CD14-positive monocyte (primary cell): Measurements from ENCODE around the gene LAS1L. TPM values are rescaled to one million over a fixed set of nuclear protein-coding genes. Genes with fewer than 3 reads are reported as not detected.
A peak's percentile ranks its signal among the peaks of the same experiment; 100 is the strongest.

Experiments used
- DNase-seq, 3 donors: peaks; one replicate each; pipeline ENCODE4 v3.0.0-alpha.2; 2011 to 2022
- H2AFZ ChIP-seq: 2 replicates; pipeline ENCODE4 v1.6.0; 2012; ENCODE audit warnings: mild to moderate bottlenecking, low read depth, low read length, inconsistent platforms; ENCODE audit not compliant: insufficient read depth, poor library complexity, severe bottlenecking
- H3K27ac ChIP-seq, 2 donors: 1 replicate in 1 of 2; 2 replicates in 1 of 2; pipeline ENCODE4 v1.5.1; 2012 to 2013; ENCODE audit warnings: low read length in 2 of 2, control low read depth in 1 of 2, inconsistent platforms in 1 of 2, low read depth in 1 of 2, mild to moderate bottlenecking in 1 of 2
- H3K27me3 ChIP-seq, 2 donors: one replicate each; pipeline versions ENCODE4 v1.6.0 to v1.6.1; 2011 to 2013; ENCODE audit warnings: low read length in 2 of 2; ENCODE audit not compliant: control insufficient read depth in 2 of 2, insufficient read depth in 2 of 2
- H3K36me3 ChIP-seq, 2 donors: replicated peaks in 1 of 2; 1 replicate in 1 of 2; 2 replicates in 1 of 2; pipeline versions ENCODE4 v1.5.1 to v1.6.1; 2012 to 2013; ENCODE audit warnings: low read length in 2 of 2, control low read depth in 1 of 2, inconsistent platforms in 1 of 2, mild to moderate bottlenecking in 1 of 2; ENCODE audit not compliant: insufficient read depth in 2 of 2, control insufficient read depth in 1 of 2
- H3K4me1 ChIP-seq, 2 donors: 1 replicate in 1 of 2; 2 replicates in 1 of 2; pipeline versions ENCODE4 v1.5.1 to v1.6.1; 2012 to 2013; ENCODE audit warnings: low read length in 2 of 2, control low read depth in 1 of 2, inconsistent platforms in 1 of 2, mild to moderate bottlenecking in 1 of 2, moderate library complexity in 1 of 2; ENCODE audit not compliant: insufficient read depth in 2 of 2, control insufficient read depth in 1 of 2
- H3K4me2 ChIP-seq: replicated peaks from 2 replicates; pipeline ENCODE3; 2012; ENCODE audit warnings: low read length, moderate library complexity, mild to moderate bottlenecking; ENCODE audit not compliant: poor library complexity, severe bottlenecking; ENCODE audit errors: extremely low read depth
- H3K4me3 ChIP-seq, 3 experiments: fragments of 200-600 bp in 1 of 3; sonication (generic) in 1 of 3; replicated peaks in 1 of 3; 1 replicate in 2 of 3; 2 replicates in 1 of 3; pipeline ENCODE4 v1.5.1; 2011 to 2013; ENCODE audit warnings: low read length in 3 of 3, mild to moderate bottlenecking in 3 of 3, control low read depth in 2 of 3, low read depth in 2 of 3, inconsistent platforms in 1 of 3, moderate library complexity in 1 of 3
- H3K79me2 ChIP-seq: 2 replicates; pipeline ENCODE4 v1.6.0; 2012; ENCODE audit warnings: mild to moderate bottlenecking, control low read depth, inconsistent platforms, low read length, moderate library complexity; ENCODE audit not compliant: insufficient read depth
- H3K9ac ChIP-seq: 2 replicates; pipeline ENCODE4 v1.6.0; 2017; ENCODE audit warnings: low read length, mild to moderate bottlenecking; ENCODE audit not compliant: insufficient read depth, poor library complexity, severe bottlenecking
- H3K9me3 ChIP-seq, 2 donors: replicated peaks in 1 of 2; 1 replicate in 1 of 2; 2 replicates in 1 of 2; pipeline versions ENCODE4 v1.5.1 to v1.6.1; 2012 to 2013; ENCODE audit warnings: low read length in 2 of 2, control low read depth in 1 of 2; ENCODE audit not compliant: control insufficient read depth in 1 of 2, insufficient read depth in 1 of 2
- H4K20me1 ChIP-seq: 2 replicates; pipeline ENCODE4 v1.6.0; 2012; ENCODE audit warnings: mild to moderate bottlenecking, low read length, control low read depth, moderate library complexity; ENCODE audit not compliant: insufficient read depth
- H3K27ac Mint-ChIP-seq, 7 donors: one replicate each; pipeline ENCODE4 v1.8.0; 2020; ENCODE audit warnings: mild to moderate bottlenecking in 7 of 7, mixed read lengths in 7 of 7, moderate library complexity in 6 of 7, inconsistent platforms in 2 of 7
- H3K27me3 Mint-ChIP-seq, 3 donors: one replicate each; pipeline ENCODE4 v1.8.0; 2021 to 2022; ENCODE audit warnings: low read depth in 3 of 3, mild to moderate bottlenecking in 3 of 3, mixed read lengths in 3 of 3, moderate library complexity in 3 of 3, inconsistent platforms in 1 of 3
- H3K36me3 Mint-ChIP-seq, 2 donors: one replicate each; pipeline ENCODE4 v1.8.0; 2020; ENCODE audit warnings: mixed read lengths in 2 of 2, inconsistent platforms in 1 of 2, mild to moderate bottlenecking in 1 of 2
- H3K4me1 Mint-ChIP-seq: one replicate; pipeline ENCODE4 v1.8.0; 2020; ENCODE audit warnings: mild to moderate bottlenecking, mixed read lengths
- H3K4me3 Mint-ChIP-seq, 2 donors: one replicate each; pipeline ENCODE4 v1.8.0; 2020; ENCODE audit warnings: mild to moderate bottlenecking in 2 of 2, mixed read lengths in 2 of 2, moderate library complexity in 1 of 2
- H3K9me3 Mint-ChIP-seq, 7 donors: one replicate each; pipeline ENCODE4 v1.8.0; 2020 to 2022; ENCODE audit warnings: mixed read lengths in 7 of 7, mild to moderate bottlenecking in 6 of 7, moderate library complexity in 6 of 7, inconsistent platforms in 2 of 7
- WGBS: methylation state at CpG from one replicate; pipeline ENCODE4 v1.1.5; 2013; ENCODE audit warnings: missing lambda C conversion rate; ENCODE audit not compliant: insufficient coverage; 5-methylcytosine and 5-hydroxymethylcytosine counted together
- intact Hi-C, 2 donors: fragments of 100-400 bp; cut with micrococcal nuclease; formaldehyde crosslinking; loops; one replicate each; pipeline versions ENCODE4 v1.15.0 to v1.15.1; 2023
- polyA plus RNA-seq, 3 donors: library from polyadenylated mRNA; depleted of rRNA in 1 of 3; unstranded in 2 of 3; stranded (reverse) in 1 of 3; fragments of 300-500 nt in 2 of 3; fragments of >200 nt in 1 of 3; fragmentation: Illumina TruSeq in 2 of 3; gene quantifications; 1 replicate in 2 of 3; 2 replicates in 1 of 3; pipeline ENCODE4 v1.2.3, GENCODE V29; 2012 to 2021
- TF ChIP-seq, protein P1 (sequence below): fragments of 200-600 bp; IDR thresholded peaks from one replicate; pipeline ENCODE4 v1.8.0; 2022; ENCODE audit warnings: antibody characterized with exemption, mild to moderate bottlenecking

The LAS1L gene
- polyA plus RNA-seq, 3 donors: 15.9 to 17.1 (median 17.1) TPM

DNA sequence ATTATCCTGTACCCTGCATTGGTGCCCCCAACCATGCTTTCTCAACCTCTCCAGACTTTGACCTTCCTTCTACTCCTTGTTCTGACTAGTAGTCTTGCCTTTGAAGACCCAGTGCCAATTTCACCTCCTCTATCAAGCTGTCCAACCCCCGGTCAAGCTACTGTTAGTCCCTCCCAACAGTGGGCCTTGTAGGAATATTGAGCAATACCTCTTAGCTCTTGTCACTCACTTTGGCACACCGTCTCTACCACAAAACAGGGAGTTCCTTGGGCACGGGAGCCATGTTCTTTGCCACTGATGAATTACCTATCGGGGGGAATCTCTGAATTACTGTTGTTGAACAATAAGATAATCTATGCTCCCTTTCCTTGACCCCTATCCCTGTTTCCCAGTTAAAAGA, 25.2 kb downstream of the LAS1L start:
- Histone ChIP-seq H3K4me1 (no peaks in the 10 kb centered on the region), H3K36me3 (peaks cover 29 to 52% of the 10 kb centered on the region in 2 donors), H3K9me3 (no peaks in the 10 kb centered on the region), H3K9ac (no peak overlapping the region), H3K27me3 (peaks cover 0 to 2% of the 10 kb centered on the region in 2 donors), H3K4me3 (no peak overlapping the region), H2AFZ (no peak overlapping the region), H3K79me2 (no peaks in the 10 kb centered on the region), H3K4me2 (no peak overlapping the region), H4K20me1 (no peaks in the 10 kb centered on the region), H3K27ac (no peak overlapping the region)
- WGBS: no CpG with 5 or more reads among the region's 4 CpGs
- Mint-ChIP-seq H3K9me3 (no peaks in the 10 kb centered on the region), H3K4me1 (no peaks in the 10 kb centered on the region), H3K27me3 (peaks cover 0 to 20% (median 0%) of the 10 kb centered on the region in 3 donors), H3K27ac (peak overlapping the region in 2 of 7 donors; percentile 35 to 37), H3K36me3 (peaks cover 10 to 35% of the 10 kb centered on the region in 2 donors), H3K4me3 (no peak overlapping the region)
- intact Hi-C loops: no loop called here
- no peak for DNase-seq
- TF ChIP-seq, protein P1, sequence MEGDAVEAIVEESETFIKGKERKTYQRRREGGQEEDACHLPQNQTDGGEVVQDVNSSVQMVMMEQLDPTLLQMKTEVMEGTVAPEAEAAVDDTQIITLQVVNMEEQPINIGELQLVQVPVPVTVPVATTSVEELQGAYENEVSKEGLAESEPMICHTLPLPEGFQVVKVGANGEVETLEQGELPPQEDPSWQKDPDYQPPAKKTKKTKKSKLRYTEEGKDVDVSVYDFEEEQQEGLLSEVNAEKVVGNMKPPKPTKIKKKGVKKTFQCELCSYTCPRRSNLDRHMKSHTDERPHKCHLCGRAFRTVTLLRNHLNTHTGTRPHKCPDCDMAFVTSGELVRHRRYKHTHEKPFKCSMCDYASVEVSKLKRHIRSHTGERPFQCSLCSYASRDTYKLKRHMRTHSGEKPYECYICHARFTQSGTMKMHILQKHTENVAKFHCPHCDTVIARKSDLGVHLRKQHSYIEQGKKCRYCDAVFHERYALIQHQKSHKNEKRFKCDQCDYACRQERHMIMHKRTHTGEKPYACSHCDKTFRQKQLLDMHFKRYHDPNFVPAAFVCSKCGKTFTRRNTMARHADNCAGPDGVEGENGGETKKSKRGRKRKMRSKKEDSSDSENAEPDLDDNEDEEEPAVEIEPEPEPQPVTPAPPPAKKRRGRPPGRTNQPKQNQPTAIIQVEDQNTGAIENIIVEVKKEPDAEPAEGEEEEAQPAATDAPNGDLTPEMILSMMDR: no peak

DNA sequence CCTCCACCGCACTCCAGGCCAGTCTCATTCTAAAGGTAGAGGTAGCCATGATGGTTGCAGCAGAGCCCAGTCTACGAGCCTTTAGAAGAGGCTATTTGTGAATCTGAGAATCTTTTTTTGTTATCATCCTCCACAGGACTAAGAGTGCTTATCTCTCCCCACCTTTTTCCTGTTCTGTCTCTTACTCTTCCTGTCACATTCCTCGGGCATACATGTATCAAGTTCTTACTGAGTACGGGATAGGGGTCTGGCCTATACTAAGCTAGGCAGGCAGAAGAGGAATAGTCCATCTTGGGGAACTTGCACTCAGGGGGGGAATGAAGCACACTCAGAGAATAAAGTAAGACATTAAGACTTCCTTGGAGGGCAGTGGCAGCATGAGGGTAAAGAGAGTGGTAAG, 25.7 kb downstream of the LAS1L start:
- Histone ChIP-seq H2AFZ (no peak overlapping the region), H3K9me3 (no peaks in the 10 kb centered on the region), H4K20me1 (no peaks in the 10 kb centered on the region), H3K79me2 (no peaks in the 10 kb centered on the region), H3K4me3 (no peak overlapping the region), H3K27me3 (peaks cover 0 to 2% of the 10 kb centered on the region in 2 donors), H3K9ac (no peak overlapping the region), H3K4me1 (no peaks in the 10 kb centered on the region), H3K36me3 (peaks cover 24 to 46% of the 10 kb centered on the region in 2 donors), H3K27ac (no peak overlapping the region), H3K4me2 (no peak overlapping the region)
- TF ChIP-seq, protein P1: no peak
- Mint-ChIP-seq H3K4me1 (no peaks in the 10 kb centered on the region), H3K9me3 (no peaks in the 10 kb centered on the region), H3K36me3 (peaks cover 10 to 35% of the 10 kb centered on the region in 2 donors), H3K27me3 (peaks cover 0 to 20% (median 0%) of the 10 kb centered on the region in 3 donors), H3K4me3 (no peak overlapping the region), H3K27ac (no peak overlapping the region)
- WGBS: no CpG with 5 or more reads among the region's 4 CpGs
- intact Hi-C loops: no loop called here
- no peak for DNase-seq
